Suprapubic skin (tissue), 4 donors: Measurements from ENCODE around the gene IL1RAP. TPM values are rescaled to one million over a fixed set of nuclear protein-coding genes. Genes with fewer than 3 reads are reported as not detected.

Experiments
- DNase-seq, 2 donors: peaks; one replicate each; pipeline ENCODE4 v3.0.0-alpha.2; 2019; ENCODE audit warnings: low spot score in 2 of 2
- H3K27ac ChIP-seq: fragments of 200-600 bp; sonication (generic); one replicate; pipeline ENCODE4 v1.5.1; 2019
- H3K27me3 ChIP-seq: fragments of 200-600 bp; sonication (generic); one replicate; pipeline ENCODE4 v1.5.1; 2019
- H3K36me3 ChIP-seq: fragments of 200-600 bp; sonication (generic); one replicate; pipeline ENCODE4 v1.5.1; 2019
- H3K4me1 ChIP-seq: fragments of 200-600 bp; sonication (generic); one replicate; pipeline ENCODE4 v1.5.1; 2019
- H3K4me3 ChIP-seq: fragments of 200-600 bp; sonication (generic); one replicate; pipeline ENCODE4 v1.5.1; 2019; ENCODE audit warnings: mild to moderate bottlenecking
- H3K9me3 ChIP-seq: fragments of 200-600 bp; sonication (generic); one replicate; pipeline ENCODE4 v1.5.1; 2019
- CTCF ChIP-seq, 2 donors: fragments of 200-600 bp in 1 of 2; fragments of 450-650 bp in 1 of 2; sonication (generic) in 1 of 2; IDR thresholded peaks; one replicate each; pipeline ENCODE4 v1.5.1; 2016 to 2019; ENCODE audit warnings: antibody characterized with exemption in 2 of 2, mild to moderate bottlenecking in 1 of 2, moderate library complexity in 1 of 2
- EP300 ChIP-seq: sonication (generic); formaldehyde crosslinking; IDR thresholded peaks from one replicate; pipeline ENCODE4 v1.6.1; 2017; ENCODE audit warnings: antibody characterized with exemption
- POLR2A ChIP-seq, 2 donors: fragments of 450-650 bp; IDR thresholded peaks; one replicate each; pipeline ENCODE4 v1.6.1; 2017; ENCODE audit warnings: antibody characterized with exemption in 2 of 2, mild to moderate bottlenecking in 2 of 2, moderate library complexity in 2 of 2
- POLR2AphosphoS5 ChIP-seq, 3 donors: sonication (generic); formaldehyde crosslinking; IDR thresholded peaks; one replicate each; pipeline ENCODE4 v1.6.1; 2017; ENCODE audit warnings: antibody characterized with exemption in 3 of 3
- WGBS: methylation state at CpG from one replicate; pipeline ENCODE4 v1.1.5; 2018; 5-methylcytosine and 5-hydroxymethylcytosine counted together
- total RNA-seq, 4 donors: library from RNA; depleted of rRNA; stranded (reverse); fragments of >200 nt; gene quantifications; one replicate each; pipeline ENCODE4 v1.1.0, GENCODE V29; 2016

Gene IL1RAP
- total RNA-seq, 4 donors from 2014 or later: 27.5 to 44.0 (median 29.5) TPM

GRCh38 chr3:190645932-190646460, 132.1 kb downstream of the IL1RAP start:
- H3K36me3 ChIP-seq: peaks cover 6% of the 10 kb centered on the region
- no peaks in the 10 kb centered on the region for H3K27me3 ChIP-seq
- no peak for TF ChIP-seq CTCF (IDR thresholded peaks at IDR 0.05)
- no peak for TF ChIP-seq EP300
- no peak for TF ChIP-seq POLR2A (IDR thresholded peaks at IDR 0.05)
- no peak for TF ChIP-seq POLR2AphosphoS5 (IDR thresholded peaks at IDR 0.05)
- 83% methylated on average over 4 of the region's 4 CpGs for WGBS
- H3K9me3 ChIP-seq: no peaks in the 10 kb centered on the region
- H3K4me1 ChIP-seq: peaks cover 3% of the 10 kb centered on the region
- no peak overlapping the region for H3K4me3 ChIP-seq
- DNase-seq: no peak
- H3K27ac ChIP-seq: no peak overlapping the region

DNA sequence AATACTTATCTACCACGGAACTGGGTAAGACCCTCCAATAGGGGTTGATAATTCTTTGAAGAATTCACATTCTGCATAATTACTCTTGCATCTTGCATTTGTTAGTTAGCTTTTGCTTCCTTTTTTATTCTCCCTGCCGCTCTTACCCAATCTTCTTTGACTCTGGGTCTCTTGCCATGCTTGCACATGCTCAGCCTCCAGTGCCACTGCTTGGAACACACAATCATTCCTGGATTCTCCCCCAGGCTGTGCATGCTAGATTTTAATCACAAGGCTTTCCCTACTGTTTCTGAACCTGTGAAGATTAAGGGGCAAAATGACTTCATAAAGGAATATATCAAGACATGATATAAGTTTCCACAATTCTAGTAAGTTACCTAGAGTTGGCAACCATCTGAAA, 133.1 kb downstream of the IL1RAP start:
- Histone ChIP-seq H3K9me3 (no peaks in the 10 kb centered on the region), H3K4me3 (no peak overlapping the region), H3K36me3 (peaks cover 6% of the 10 kb centered on the region), H3K27me3 (no peaks in the 10 kb centered on the region), H3K4me1 (peaks cover 3% of the 10 kb centered on the region), H3K27ac (no peak overlapping the region)
- 63% methylated on average over 2 of the region's 2 CpGs for WGBS
- TF ChIP-seq CTCF (IDR thresholded peaks at IDR 0.05) (no peak), POLR2AphosphoS5 (IDR thresholded peaks at IDR 0.05) (no peak), EP300 (no peak), POLR2A (IDR thresholded peaks at IDR 0.05) (no peak)
- DNase-seq: no peak

- Histone ChIP-seq H3K4me3 (no peak overlapping the region), H3K9me3 (no peaks in the 10 kb centered on the region), H3K4me1 (no peaks in the 10 kb centered on the region), H3K27ac (no peak overlapping the region), H3K27me3 (no peaks in the 10 kb centered on the region), H3K36me3 (no peaks in the 10 kb centered on the region)
- no peak for DNase-seq
- TF ChIP-seq POLR2AphosphoS5 (IDR thresholded peaks at IDR 0.05): no peak
- no peak for TF ChIP-seq CTCF (IDR thresholded peaks at IDR 0.05)
- no peak for TF ChIP-seq EP300
- TF ChIP-seq POLR2A (IDR thresholded peaks at IDR 0.05): no peak
- WGBS: 73% methylated on average over 5 of the region's 5 CpGs
Measured at GRCh38 chr3:190655933-190656332, 142.0 kb downstream of the IL1RAP start.

- Histone ChIP-seq H3K36me3 (no peaks in the 10 kb centered on the region), H3K9me3 (no peaks in the 10 kb centered on the region), H3K4me1 (no peaks in the 10 kb centered on the region), H3K4me3 (no peak overlapping the region), H3K27ac (no peak overlapping the region), H3K27me3 (no peaks in the 10 kb centered on the region)
- WGBS: 89% methylated on average over 1 of the region's 1 CpG
- no peak for DNase-seq
- TF ChIP-seq EP300 (no peak), POLR2A (IDR thresholded peaks at IDR 0.05) (no peak), POLR2AphosphoS5 (IDR thresholded peaks at IDR 0.05) (no peak), CTCF (IDR thresholded peaks at IDR 0.05) (no peak)
Measured at GRCh38 chr3:190658106-190658505, 144.2 kb downstream of the IL1RAP start.

- Histone ChIP-seq H3K9me3 (no peaks in the 10 kb centered on the region), H3K27me3 (no peaks in the 10 kb centered on the region), H3K4me3 (no peak overlapping the region), H3K4me1 (no peaks in the 10 kb centered on the region), H3K36me3 (no peaks in the 10 kb centered on the region), H3K27ac (no peak overlapping the region)
- WGBS: 100% methylated on average over 2 of the region's 2 CpGs
- TF ChIP-seq EP300 (no peak), POLR2AphosphoS5 (IDR thresholded peaks at IDR 0.05) (no peak), POLR2A (IDR thresholded peaks at IDR 0.05) (no peak), CTCF (IDR thresholded peaks at IDR 0.05) (no peak)
- no peak for DNase-seq
Measured at GRCh38 chr3:190666821-190667220, 152.9 kb downstream of the IL1RAP start.
